ENCODE data around the gene MAN2A1.
A peak's percentile ranks its signal among the peaks of the same experiment; 100 is the strongest.

Gene MAN2A1

DNA sequence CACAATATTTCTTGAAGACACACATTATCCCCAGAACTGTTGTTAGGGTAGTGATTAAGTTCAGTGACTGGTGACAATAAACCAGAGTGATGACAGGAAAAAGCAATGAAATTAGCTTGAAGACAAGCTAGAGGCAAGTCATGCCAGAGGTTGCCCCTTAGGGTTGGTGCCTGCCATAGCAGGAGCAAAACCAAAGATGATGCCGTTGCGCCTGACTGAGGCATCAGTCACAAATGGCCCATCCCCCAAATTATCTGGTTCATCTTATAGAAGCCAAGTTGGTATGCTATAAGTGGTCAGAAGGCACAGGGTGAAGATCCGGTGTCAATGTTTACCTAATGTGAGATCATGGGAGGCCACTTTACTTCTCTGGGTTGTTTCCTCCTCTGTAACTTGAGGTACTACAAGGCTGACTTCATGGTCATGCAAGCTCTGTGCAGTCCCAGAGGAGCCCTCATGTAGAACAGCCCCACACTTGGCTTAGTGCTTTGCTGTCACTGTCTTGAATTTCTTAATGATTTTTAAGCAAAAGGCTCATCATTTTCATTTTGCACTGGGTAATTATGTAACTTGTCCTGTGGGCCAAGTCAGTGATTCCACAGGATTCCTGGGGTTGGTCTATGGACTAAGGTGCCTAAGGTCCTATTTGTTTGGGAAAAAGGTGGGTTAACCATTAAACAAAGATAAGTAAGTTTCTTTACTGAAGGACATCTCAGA lies 211.3 kb downstream of the MAN2A1 start:
- no peak overlapping the region for H3K4me3 ChIP-seq (ENCODE audit: low read depth, low read length)
- in situ Hi-C loops (cut with HindIII; ENCODE audit: low sequenced_read_pairs), result no loop called here
- TF ChIP-seq, protein P1, sequence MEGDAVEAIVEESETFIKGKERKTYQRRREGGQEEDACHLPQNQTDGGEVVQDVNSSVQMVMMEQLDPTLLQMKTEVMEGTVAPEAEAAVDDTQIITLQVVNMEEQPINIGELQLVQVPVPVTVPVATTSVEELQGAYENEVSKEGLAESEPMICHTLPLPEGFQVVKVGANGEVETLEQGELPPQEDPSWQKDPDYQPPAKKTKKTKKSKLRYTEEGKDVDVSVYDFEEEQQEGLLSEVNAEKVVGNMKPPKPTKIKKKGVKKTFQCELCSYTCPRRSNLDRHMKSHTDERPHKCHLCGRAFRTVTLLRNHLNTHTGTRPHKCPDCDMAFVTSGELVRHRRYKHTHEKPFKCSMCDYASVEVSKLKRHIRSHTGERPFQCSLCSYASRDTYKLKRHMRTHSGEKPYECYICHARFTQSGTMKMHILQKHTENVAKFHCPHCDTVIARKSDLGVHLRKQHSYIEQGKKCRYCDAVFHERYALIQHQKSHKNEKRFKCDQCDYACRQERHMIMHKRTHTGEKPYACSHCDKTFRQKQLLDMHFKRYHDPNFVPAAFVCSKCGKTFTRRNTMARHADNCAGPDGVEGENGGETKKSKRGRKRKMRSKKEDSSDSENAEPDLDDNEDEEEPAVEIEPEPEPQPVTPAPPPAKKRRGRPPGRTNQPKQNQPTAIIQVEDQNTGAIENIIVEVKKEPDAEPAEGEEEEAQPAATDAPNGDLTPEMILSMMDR (IDR thresholded peaks at IDR 0.05; ENCODE audit: low read depth, low read length), result no peak
- no peak for DNase-seq (ENCODE audit: low read depth, low spot score)

- in situ Hi-C loops (cut with HindIII; ENCODE audit: low sequenced_read_pairs), result no loop called here
- TF ChIP-seq, protein P1 (IDR thresholded peaks at IDR 0.05; ENCODE audit: low read depth, low read length), result no peak
- no peak overlapping the region for H3K4me3 ChIP-seq (ENCODE audit: low read depth, low read length)
- DNase-seq (ENCODE audit: low read depth, low spot score), result no peak
Observed at GRCh38 chr5:109901628-109901981, 211.9 kb downstream of the MAN2A1 start.

DNA sequence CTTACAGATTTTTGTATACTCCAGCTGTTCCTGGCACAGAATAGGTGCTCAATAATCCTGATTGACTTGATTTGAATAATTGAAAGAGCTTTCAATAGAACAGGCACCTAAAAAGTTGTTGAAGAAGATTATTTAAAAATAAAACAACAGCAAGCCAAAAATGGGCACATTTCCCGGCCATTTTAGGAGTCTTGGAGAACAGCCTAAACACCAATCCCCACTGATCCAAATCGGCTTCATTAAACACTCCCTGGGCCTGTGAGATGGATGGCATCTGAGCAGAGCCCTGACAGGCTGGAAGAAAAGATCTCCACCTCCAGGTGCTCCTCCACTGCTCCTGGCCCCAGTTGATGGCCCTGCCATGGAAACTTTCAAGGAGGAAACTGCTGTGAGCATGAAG lies 213.3 kb downstream of the MAN2A1 start:
- no peak for DNase-seq (ENCODE audit: low read depth, low spot score)
- TF ChIP-seq, protein P1 (IDR thresholded peaks at IDR 0.05; ENCODE audit: low read depth, low read length), result no peak
- in situ Hi-C loops (cut with HindIII; ENCODE audit: low sequenced_read_pairs), result no loop called here

DNA sequence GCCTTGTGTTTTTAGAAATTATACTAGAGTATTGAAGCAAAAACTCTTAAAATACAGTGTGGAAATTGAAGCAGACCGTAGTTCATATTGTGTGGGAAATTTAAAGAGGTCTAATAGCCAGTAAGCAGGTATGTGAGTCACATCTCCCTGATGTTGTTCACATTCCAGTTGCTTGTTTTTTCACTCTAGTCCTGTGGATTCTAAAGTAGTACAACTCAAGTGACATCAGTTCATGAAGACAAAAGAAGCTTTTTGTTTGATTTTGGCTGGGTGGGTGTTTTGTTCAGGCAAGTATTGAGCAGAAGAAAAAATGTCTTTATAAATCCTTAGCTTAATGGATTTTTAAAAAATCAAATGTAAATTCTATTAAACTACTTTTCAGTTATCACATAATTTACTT lies 216.2 kb downstream of the MAN2A1 start:
- TF ChIP-seq, protein P1 (IDR thresholded peaks at IDR 0.05; ENCODE audit: low read depth, low read length), result no peak
- no peak overlapping the region for H3K4me3 ChIP-seq (ENCODE audit: low read depth, low read length)
- peak; percentile 36 for DNase-seq (ENCODE audit: low read depth, low spot score)
- in situ Hi-C loops (cut with HindIII; ENCODE audit: low sequenced_read_pairs), result no loop called here

More for the DNA sequence above, 213.3 kb downstream of the MAN2A1 start:
- no peak overlapping the region for H3K4me3 ChIP-seq (ENCODE audit: low read depth, low read length)

DNA sequence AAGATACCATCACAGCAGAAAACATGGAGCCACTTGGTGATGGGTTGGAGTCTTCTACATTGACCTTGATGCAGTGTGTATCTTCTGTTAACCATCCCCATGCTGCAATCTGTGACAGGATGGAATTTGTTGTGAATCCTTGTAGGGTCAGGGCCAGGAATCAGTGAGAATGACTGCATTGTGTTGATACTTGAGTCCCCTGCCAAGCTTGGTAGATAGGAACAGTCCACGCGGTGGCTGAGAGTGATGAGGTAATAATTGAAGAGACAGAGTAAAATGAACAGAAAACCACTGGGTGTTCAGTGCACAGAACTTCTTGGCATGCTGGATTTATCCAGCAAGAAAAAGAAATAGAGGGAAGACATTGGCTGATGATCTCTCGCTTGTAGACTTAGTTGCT lies 217.5 kb downstream of the MAN2A1 start:
- no peak overlapping the region for H3K4me3 ChIP-seq (ENCODE audit: low read depth, low read length)
- TF ChIP-seq, protein P1 (IDR thresholded peaks at IDR 0.05; ENCODE audit: low read depth, low read length), result no peak
- in situ Hi-C loops (cut with HindIII; ENCODE audit: low sequenced_read_pairs), result no loop called here
- DNase-seq (ENCODE audit: low read depth, low spot score), result peak; percentile 41

DNA sequence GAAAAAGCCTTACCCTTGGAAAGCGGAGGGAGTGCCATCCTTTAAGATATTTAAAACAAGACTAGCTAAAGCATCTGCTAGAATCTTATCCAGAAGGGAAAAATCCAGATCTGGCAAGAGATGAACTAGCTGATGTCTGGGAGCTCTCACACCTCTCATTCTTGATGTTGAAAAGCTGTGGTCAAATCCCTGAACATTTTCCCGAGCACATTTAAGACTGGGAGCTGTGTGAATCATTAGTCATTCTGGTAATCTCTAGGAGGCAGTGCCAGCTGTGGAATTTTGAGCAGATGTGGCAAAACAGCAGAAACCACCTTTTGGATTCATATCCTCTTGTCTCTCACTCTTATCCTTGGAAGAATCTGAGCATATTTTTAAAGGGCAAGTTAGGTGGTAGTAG lies 218.0 kb downstream of the MAN2A1 start:
- no peak overlapping the region for H3K4me3 ChIP-seq (ENCODE audit: low read depth, low read length)
- in situ Hi-C loops (cut with HindIII; ENCODE audit: low sequenced_read_pairs), result no loop called here
- TF ChIP-seq, protein P1 (IDR thresholded peaks at IDR 0.05; ENCODE audit: low read depth, low read length), result no peak
- DNase-seq (ENCODE audit: low read depth, low spot score), result peak; percentile 64
